HepG2 (cell line): ENCODE data around the gene PREP. TPM values are rescaled to one million over a fixed set of nuclear protein-coding genes. Genes with fewer than 3 reads are reported as not detected.

ENCODE experiments used
- ATAC-seq: fragments of 200-7000 bp; cut with Tn5 transposase; 3 replicates; pipeline ENCODE4 v1.9.1; 2020; ENCODE audit warnings: mild to moderate bottlenecking, moderate library complexity
- BruUV-seq: library from RNA; stranded (reverse); fragments of 400-500 nt; replicated peaks from 2 replicates; lab custom pipeline; 2021; lab: Mats Ljungman, UMichigan
- CTCF ChIA-PET: fragments of 300-600 bp; formaldehyde crosslinking; extraction: SDS; loops from one replicate; lab custom pipeline; 2021; ENCODE audit warnings: low total read pairs, inconsistent platforms, low intra/inter-chr PET ratio; lab: Yijun Ruan, JAX
- POLR2A ChIA-PET: fragments of 350-600 bp; sonication (Branson Sonifier 250); formaldehyde crosslinking; loops from one replicate; lab custom pipeline; 2020; ENCODE audit warnings: antibody characterized with exemption, inconsistent platforms; lab: Yijun Ruan, JAX
- DNase-seq: peaks from one replicate; pipeline ENCODE4 v3.0.0-alpha.2; 2015; ENCODE audit warnings: low spot score
- FAIRE-seq: peaks from 3 replicates; lab custom pipeline; 2011; peaks lifted over from hg19 to GRCh38; lab: Jason Lieb, UNC
- H2AFZ ChIP-seq: one replicate; pipeline ENCODE4 v1.6.1; 2011; ENCODE audit warnings: low read length, inconsistent platforms
- H3K27ac ChIP-seq: fragments of 300-600 bp; 3 replicates; pipeline ENCODE4 v1.8.0; 2011; ENCODE audit warnings: mixed run types, mild to moderate bottlenecking, mixed read lengths, low read length, inconsistent platforms; ENCODE audit not compliant: insufficient read depth; ENCODE audit errors: extremely low read length
- H3K27me3 ChIP-seq, 2 experiments: fragments of 200-600 bp in 1 of 2; 2 replicates in 1 of 2; 3 replicates in 1 of 2; pipeline versions ENCODE4 v1.6.0 to v1.8.0; 2011; ENCODE audit warnings: low read length in 2 of 2, mild to moderate bottlenecking in 2 of 2, moderate library complexity in 2 of 2, inconsistent platforms in 1 of 2; ENCODE audit not compliant: insufficient read depth in 2 of 2, control insufficient read depth in 1 of 2
- H3K36me3 ChIP-seq, 2 experiments: fragments of 200-600 bp in 1 of 2; replicated peaks in 1 of 2; 2 replicates in 1 of 2; 3 replicates in 1 of 2; pipeline versions ENCODE4 v1.5.1 to v1.8.0; 2011; ENCODE audit warnings: low read length in 2 of 2, inconsistent platforms in 1 of 2; ENCODE audit not compliant: insufficient read depth in 2 of 2, control insufficient read depth in 1 of 2
- H3K4me1 ChIP-seq: 2 replicates; pipeline ENCODE4 v1.5.1; 2012; ENCODE audit warnings: low read length, inconsistent platforms; ENCODE audit not compliant: insufficient read depth
- H3K4me2 ChIP-seq: 2 replicates; pipeline ENCODE4 v1.6.0; 2011; ENCODE audit warnings: low read depth, low read length, inconsistent platforms
- H3K4me3 ChIP-seq, 3 experiments: fragments of 200-600 bp in 1 of 3; sonication (generic), shearing (Covaris generic) in 1 of 3; replicated peaks in 1 of 3; 2 replicates each; pipeline ENCODE4 v1.5.1; 2011 to 2016; ENCODE audit warnings: low read length in 3 of 3, inconsistent platforms in 2 of 3, low read depth in 2 of 3, mild to moderate bottlenecking in 2 of 3, control low read depth in 1 of 3, mixed read lengths in 1 of 3; ENCODE audit not compliant: insufficient read depth in 1 of 3
- H3K79me2 ChIP-seq: one replicate; pipeline ENCODE4 v1.6.1; 2011; ENCODE audit warnings: low read length, inconsistent platforms; ENCODE audit not compliant: insufficient read depth
- H3K9ac ChIP-seq: 2 replicates; pipeline ENCODE4 v1.6.0; 2011; ENCODE audit warnings: mild to moderate bottlenecking, low read depth, low read length, inconsistent platforms; ENCODE audit not compliant: insufficient read depth
- H3K9me3 ChIP-seq: 2 replicates; pipeline ENCODE4 v1.5.1; 2012; ENCODE audit warnings: mild to moderate bottlenecking, low read length
- H4K20me1 ChIP-seq: 2 replicates; pipeline ENCODE4 v1.6.0; 2011; ENCODE audit warnings: inconsistent platforms, mild to moderate bottlenecking, low read length, moderate library complexity; ENCODE audit not compliant: insufficient read depth
- ELK4 ChIP-seq: sonication (generic); formaldehyde crosslinking; IDR thresholded peaks from 2 replicates; pipeline ENCODE4 v1.9.0; 2021; ENCODE audit warnings: missing genetic modification reagents, borderline replicate concordance
- GATAD1 ChIP-seq: IDR thresholded peaks from 2 replicates; pipeline ENCODE4 v1.6.1; 2016; ENCODE audit warnings: missing genetic modification reagents, missing compliant biosample characterization
- KLF11 ChIP-seq: IDR thresholded peaks from 2 replicates; pipeline ENCODE4 v1.6.1; 2016; ENCODE audit warnings: missing compliant biosample characterization
- ZNF101 ChIP-seq: sonication (generic); formaldehyde crosslinking; IDR thresholded peaks from 2 replicates; pipeline ENCODE4 v1.4.0; 2020; ENCODE audit warnings: mild to moderate bottlenecking, low read depth, missing genetic modification reagents, borderline replicate concordance
- ZNF235 ChIP-seq: sonication (generic); formaldehyde crosslinking; IDR thresholded peaks from 2 replicates; pipeline ENCODE4 v1.8.1; 2023; ENCODE audit warnings: mild to moderate bottlenecking, missing genetic modification reagents, borderline replicate concordance
- ZNF484 ChIP-seq: sonication (generic); formaldehyde crosslinking; IDR thresholded peaks from 2 replicates; pipeline ENCODE4 v1.5.1; 2020; ENCODE audit warnings: mild to moderate bottlenecking, low read depth, missing genetic modification reagents, borderline replicate concordance
- ZNF619 ChIP-seq: sonication (generic); formaldehyde crosslinking; IDR thresholded peaks from 2 replicates; pipeline ENCODE4 v1.4.0; 2020; ENCODE audit warnings: mild to moderate bottlenecking, missing genetic modification reagents
- WGBS: methylation state at CpG from one replicate; pipeline ENCODE4 v1.1.6; 2017; ENCODE audit warnings: low lambda C conversion rate; 5-methylcytosine and 5-hydroxymethylcytosine counted together
- in situ Hi-C: cut with HindIII; loops from 2 replicates; pipeline ENCODE4 v1.10.0; 2017; ENCODE audit warnings: low pct_unique_long_range_greater_than_20kb; ENCODE audit not compliant: extremely low pct_ligation_motif_present
- intact Hi-C: fragments of 100-400 bp; cut with micrococcal nuclease; formaldehyde crosslinking; loops from one replicate; pipeline ENCODE4 v1.10.0; 2022; ENCODE audit not compliant: unreplicated experiment
- polyA plus RNA-seq, 8 experiments: library from polyadenylated mRNA; depleted of rRNA in 3 of 8; stranded (reverse) in 7 of 8; unstranded in 1 of 8; fragments of >200 nt; fragmentation: Illumina TruSeq in 4 of 8; extraction: Trizol in 4 of 8; gene quantifications; 2 replicates each; pipeline versions ENCODE4 v1.2.1 to v1.2.3, GENCODE V29; 2011 to 2016; ENCODE audit warnings: low read depth in 4 of 8, missing spikeins in 1 of 8, mixed read lengths in 1 of 8; ENCODE audit not compliant: insufficient read depth in 1 of 8
- total RNA-seq, 5 experiments: library from RNA; depleted of rRNA; stranded (reverse); fragments of >200 nt; fragmentation: Illumina TruSeq; extraction: Trizol; gene quantifications; 2 replicates each; pipeline ENCODE4 v1.2.3, GENCODE V29; 2016; ENCODE audit warnings: low read depth in 1 of 5
- TF ChIP-seq, protein P1 (sequence below): sonication (generic); formaldehyde crosslinking; IDR thresholded peaks from 2 replicates; pipeline ENCODE4 v1.8.0; 2022; ENCODE audit warnings: mild to moderate bottlenecking, missing genetic modification reagents, moderate library complexity

Gene PREP
- total and polyA plus RNA-seq, 2 of the 13 experiments (the other 11 are each of a cell fraction or from before 2014, with no cell fraction given) = 12.6 to 15.9 TPM

DNA sequence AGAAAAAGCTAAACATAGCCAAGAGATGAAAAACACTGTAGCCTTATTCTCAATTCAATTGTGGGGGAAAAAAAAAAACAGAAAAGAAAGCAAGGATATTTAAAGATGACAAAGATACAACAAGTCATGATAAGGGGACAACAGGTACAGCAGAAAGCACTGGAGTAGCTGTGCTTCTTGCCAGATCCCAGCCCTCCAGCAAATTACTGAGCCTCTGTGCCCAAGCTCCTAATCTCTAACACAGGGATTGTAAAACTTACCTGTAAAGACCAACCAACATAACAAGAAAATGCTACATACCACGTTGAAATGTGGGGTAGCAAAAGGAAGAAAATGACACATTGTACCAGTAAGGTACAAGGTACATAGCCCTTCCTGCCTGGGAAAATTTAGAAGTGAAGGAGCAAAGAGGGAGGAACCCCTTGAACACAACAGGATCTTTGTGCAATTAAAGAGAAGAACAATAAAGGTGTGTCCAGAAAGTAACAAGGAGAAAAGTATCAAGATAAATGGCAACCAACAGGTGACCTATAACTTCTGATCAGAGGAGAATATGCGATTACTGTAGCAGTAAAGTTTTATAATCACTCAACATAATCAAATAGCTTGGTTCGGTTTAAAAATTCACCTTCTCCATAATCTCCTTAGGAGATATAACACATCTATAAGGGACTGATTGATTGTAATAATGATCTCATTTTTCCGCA, 30.6 kb downstream of the PREP start:
- no peak overlapping the region for H3K4me3 ChIP-seq
- in situ Hi-C loops (no loop called here), intact Hi-C loops (loop anchor here (5.0 kb wide), 1 partner anchor 55 kb away; no protein-coding TSS in a partner anchor)
- TF ChIP-seq ZNF619 (CRISPR knock-in tag) (no peak), ELK4 (no peak), ZNF101 (CRISPR knock-in tag) (no peak), KLF11 (no peak), ZNF235 (no peak), ZNF484 (CRISPR knock-in tag) (no peak), GATAD1 (CRISPR knock-in tag) (no peak)
- TF ChIP-seq, protein P1, sequence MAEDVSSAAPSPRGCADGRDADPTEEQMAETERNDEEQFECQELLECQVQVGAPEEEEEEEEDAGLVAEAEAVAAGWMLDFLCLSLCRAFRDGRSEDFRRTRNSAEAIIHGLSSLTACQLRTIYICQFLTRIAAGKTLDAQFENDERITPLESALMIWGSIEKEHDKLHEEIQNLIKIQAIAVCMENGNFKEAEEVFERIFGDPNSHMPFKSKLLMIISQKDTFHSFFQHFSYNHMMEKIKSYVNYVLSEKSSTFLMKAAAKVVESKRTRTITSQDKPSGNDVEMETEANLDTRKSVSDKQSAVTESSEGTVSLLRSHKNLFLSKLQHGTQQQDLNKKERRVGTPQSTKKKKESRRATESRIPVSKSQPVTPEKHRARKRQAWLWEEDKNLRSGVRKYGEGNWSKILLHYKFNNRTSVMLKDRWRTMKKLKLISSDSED (CRISPR knock-in tag) = no peak
- DNase-seq (no peak), ATAC-seq (no peak), FAIRE-seq (no peak)
- no peak overlapping the region for H3K9ac ChIP-seq
- CTCF ChIA-PET = no interaction called here
- no peak overlapping the region for H3K27ac ChIP-seq
- POLR2A ChIA-PET = interaction anchor here (1.4 kb wide), 1 partner anchor 30 kb away, joined by 4 read pairs; the partner anchor contains the start of gene PREP
- peaks cover 7 to 58% of the 10 kb centered on the region in 2 experiments; a peak in 4 of 5 replicates for H3K36me3 ChIP-seq
- H3K9me3 ChIP-seq = no peaks in the 10 kb centered on the region
- H3K4me1 ChIP-seq = peaks cover 25% of the 10 kb centered on the region
- no peaks in the 10 kb centered on the region for H3K27me3 ChIP-seq
- no peak overlapping the region for H2AFZ ChIP-seq
- BruUV-seq = no TSS peak
- 82% methylated on average over 4 of the region's 4 CpGs for WGBS
- H3K4me2 ChIP-seq = no peak overlapping the region
- H3K79me2 ChIP-seq = no peaks in the 10 kb centered on the region
- no peaks in the 10 kb centered on the region for H4K20me1 ChIP-seq
